Hematopoietic multipotent progenitor cell treated with erythropoietin and hydrocortisone succinate and interleukin-3 and kit ligand, for 17 days (in vitro differentiated cells): Measurements from ENCODE around the gene ACTN3.
"Not testable (repeated sequence)": the region's sequence is repeated elsewhere in the genome, so short reads cannot be mapped to it uniquely, and the experiment has no call there.

Source experiments
- DNase-seq: peaks from one replicate; pipeline ENCODE4 v3.0.0-alpha.2; 2015; ENCODE audit warnings: low spot score

Gene ACTN3

DNA sequence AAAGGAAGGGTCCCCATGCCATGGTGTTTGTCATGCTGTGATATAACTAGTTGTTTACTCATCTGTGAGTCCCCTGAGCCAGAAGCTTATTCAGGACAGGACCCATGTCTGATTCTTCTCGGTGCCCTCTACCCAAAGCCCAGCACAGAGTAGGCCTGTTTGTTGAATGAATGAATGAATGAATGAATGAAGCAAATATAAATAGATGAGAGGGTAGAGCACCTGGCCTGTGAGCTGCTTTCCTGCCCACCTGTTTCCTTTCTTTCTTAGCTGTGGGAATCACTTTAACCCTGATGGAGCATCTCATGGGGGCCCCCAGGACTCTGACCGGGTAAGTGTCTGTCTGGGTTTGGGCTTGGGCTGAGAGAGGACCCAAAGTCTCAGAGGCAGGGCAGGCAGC lies 53.5 kb downstream of the ACTN3 start:
- no peak for DNase-seq

DNA sequence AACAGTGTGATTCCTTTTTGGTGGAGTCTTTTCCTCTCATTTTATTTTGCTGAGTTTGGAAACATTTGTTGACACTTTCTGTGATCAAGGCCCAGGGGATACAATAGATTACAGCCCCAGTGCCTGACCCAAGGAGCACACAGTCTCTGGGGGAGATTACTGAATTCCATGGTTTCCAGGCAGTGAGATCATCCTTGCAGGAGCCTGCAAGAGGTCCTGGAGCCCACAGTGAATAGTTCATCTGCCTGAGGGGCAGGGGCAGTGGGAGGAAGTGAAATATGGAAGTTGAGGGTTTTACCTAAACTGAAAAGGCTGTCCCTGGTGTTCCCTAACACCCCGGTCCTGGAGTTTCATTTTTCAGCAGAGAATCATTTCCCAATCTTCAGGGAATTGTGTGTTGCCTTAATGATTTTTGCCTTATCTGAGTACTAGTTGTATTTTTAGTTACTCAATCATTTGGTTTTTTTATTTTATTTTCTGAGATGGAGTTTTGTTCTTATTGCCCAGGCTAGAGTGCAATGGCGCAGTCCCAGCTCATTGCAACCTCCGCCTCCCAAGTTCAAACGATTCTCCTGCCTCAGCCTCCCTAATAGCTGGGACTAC lies 54.0 kb downstream of the ACTN3 start:
- DNase-seq, result no peak

- DNase-seq, result no peak
These were observed 56.4 kb downstream of the ACTN3 start for GRCh38 chr11:66603072-66603471.

DNA sequence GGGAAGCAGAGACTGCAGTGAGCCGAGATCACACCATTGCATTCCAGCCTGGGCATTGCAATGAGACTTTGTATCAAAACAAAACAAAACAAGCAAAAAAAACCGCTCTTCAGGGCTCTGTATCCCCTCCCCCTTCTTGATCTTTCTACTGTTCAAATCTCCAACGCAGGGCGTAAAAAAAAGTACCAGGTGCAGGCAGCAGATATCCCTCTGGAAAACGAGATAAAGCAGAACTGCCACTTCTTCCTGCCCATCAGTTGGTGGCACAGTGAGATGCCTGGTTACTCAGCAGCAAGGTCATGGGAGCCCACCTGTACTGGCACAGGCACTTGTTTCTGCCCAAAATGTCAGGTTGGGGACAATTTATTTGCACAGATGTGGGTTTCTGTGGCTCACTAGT lies 57.5 kb downstream of the ACTN3 start:
- DNase-seq, result peak; percentile 90

DNA sequence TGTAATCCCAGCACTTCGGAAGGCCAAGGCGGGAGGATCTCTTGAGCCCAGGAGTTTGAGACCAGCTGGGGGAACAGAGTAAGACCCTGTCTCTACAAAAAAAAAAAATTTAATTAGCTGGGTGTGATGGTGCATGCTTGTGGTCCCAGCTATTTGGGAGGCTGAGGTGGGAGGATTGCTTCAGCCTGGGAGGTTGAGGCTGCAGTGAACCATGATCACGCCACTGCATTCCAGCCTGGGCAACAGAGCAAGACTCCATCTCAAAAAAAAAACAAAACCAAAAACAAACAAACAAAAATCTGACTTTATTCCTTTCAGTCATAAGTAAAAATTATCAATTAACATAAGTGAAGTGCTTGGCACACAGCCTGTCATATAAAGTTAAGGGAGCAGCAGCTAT lies 59.9 kb downstream of the ACTN3 start:
- DNase-seq, result not testable (repeated sequence)

GRCh38 chr11:66607126-66607834 lies 60.6 kb downstream of the ACTN3 start:
- DNase-seq, result no peak

DNA sequence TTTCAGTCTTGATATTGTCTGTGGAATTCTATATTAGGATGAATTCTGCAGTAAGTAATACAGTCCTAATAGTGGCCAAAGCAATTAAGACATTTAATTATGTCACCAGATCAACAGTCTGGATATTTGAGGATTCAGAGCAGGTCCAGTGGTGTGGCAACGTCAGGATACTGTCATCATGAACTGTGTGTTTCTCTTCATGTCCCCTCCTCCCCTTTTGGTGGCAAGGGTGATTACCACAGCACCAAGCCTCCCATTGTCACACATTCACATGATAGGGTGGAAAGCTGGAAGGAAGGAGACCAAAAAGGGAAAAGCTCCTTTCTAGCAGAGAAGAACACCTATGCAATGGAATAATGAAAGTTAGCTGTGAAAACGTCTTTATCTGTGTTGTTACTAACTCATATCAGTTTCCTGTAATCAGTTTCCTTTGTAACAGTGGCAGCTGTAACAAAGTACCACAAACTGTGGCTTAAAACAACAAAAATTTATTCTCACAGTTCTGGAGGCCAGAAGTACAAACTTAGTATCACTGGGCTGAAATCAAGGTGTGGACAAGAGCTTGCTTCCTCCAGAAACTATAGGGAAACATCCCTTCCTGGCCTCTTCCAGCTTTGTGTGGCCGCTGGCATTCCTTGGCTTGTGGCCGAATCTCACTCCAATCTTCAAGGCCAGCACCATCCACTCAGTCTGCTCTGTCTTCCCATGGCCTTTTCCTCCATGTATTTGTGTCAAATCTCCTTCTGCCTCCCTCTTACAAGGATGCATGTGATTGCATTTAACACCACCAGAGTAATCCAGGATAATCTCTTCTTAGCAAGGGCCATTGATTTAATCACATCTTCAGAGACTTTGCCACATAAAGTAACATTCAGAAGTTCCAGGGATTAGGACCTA lies 63.3 kb downstream of the ACTN3 start:
- no peak for DNase-seq

DNA sequence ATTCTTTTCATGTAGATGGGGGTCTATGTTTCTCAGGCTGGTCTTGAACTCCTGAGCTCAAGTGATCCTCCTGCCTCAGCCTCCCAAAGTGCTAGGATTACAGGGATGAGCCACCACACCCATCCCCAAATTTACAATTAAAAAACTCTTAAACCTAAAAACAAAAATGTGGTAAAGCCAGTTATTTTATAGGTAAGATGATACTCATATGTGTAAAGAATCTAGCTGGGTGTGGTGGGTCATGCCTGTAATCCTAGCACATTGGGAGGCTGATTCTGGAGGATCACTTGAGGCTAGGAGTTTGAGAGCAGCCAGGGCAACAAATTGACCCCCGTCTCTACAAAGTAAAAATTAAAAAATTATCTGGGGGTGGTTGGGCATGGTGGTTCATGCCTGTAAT lies 65.8 kb downstream of the ACTN3 start:
- DNase-seq, result no peak
